Heart left ventricle (tissue), 13 donors: Measurements from ENCODE around the gene SREK1.

Experiments
- POLR2A ChIP-seq, 2 donors: fragments of 450-650 bp; IDR thresholded peaks; one replicate each; pipeline ENCODE4 v1.6.1; 2017; ENCODE audit warnings: antibody characterized with exemption in 2 of 2, mild to moderate bottlenecking in 2 of 2, moderate library complexity in 2 of 2
- TF ChIP-seq, protein P1 (sequence below), 12 donors: fragments of 200-600 bp; sonication (generic) in 4 of 12; IDR thresholded peaks; one replicate each; pipeline versions ENCODE4 v1.5.0 to v1.8.0; 2018 to 2022; ENCODE audit warnings: antibody characterized with exemption in 12 of 12, mild to moderate bottlenecking in 5 of 12
- donor health status: ischemic (EF 13 %, LVEDD 7.1; RV severe dilation, severe dysfunction).
- donor health status: DM: no; HTN: yes; CAD: no.
- donor health status: DM: no; HTN: no; CAD: no.
- donor health status: ischemic (EF 25% LVEDD 6.9; RV normal size, moderate dysfunction).
- donor health status: ischemic (EF 25% LVEDD 5.7; RV mildly dilated, moderate dysfunction).
- donor health status: ischemic (EF 35%, LVEDD 5.7; RV mildly dilated, moderate dysfunction).
- donor health status: nonischemic (EF 11% LVEDD 7.7; RV severe dilation, severe dysfunction).
- donor health status: DM: yes; HTN: yes; CAD: no.
- donor health status: PGD.
- donor health status: ischemic (EF 29% LVEDD 5.4; RV normal size, mild dysfunction).
- donor health status: nonischemic (EF 23%, LVEDD 6.1; RV moderate dilation, normal function).

DNA sequence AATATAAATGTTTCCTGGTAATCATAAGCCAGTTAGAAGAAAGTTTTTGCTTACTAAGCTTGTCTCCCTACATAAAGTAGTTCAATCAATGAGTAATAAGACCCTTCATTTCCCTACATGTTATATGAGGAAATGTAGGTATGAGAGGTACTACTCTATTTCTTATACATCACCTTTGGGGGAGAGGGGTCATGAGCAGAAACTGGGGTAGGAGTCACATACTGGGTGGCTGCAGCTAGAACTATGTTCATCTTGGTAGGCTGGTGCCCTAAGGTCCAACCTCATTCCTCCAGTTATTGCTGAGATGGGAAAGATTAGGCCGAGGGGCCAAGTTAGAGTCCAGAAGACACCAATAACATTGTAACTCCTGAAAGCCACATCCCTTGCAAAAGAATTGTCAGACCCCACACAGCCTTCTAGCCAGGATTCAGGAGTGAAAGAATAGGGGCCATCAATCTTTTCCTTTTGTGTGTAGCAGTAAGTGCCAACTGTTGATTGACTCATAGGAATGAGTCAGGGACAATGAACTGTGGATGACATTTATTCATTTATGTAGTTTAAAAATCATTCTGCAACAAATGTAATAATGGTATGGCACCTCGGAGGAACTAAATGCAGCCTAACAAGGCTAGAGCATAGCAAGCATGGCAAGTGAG, 21.6 kb upstream of the SREK1 start:
- TF ChIP-seq POLR2A (IDR thresholded peaks at IDR 0.05): no peak
- TF ChIP-seq, protein P1, sequence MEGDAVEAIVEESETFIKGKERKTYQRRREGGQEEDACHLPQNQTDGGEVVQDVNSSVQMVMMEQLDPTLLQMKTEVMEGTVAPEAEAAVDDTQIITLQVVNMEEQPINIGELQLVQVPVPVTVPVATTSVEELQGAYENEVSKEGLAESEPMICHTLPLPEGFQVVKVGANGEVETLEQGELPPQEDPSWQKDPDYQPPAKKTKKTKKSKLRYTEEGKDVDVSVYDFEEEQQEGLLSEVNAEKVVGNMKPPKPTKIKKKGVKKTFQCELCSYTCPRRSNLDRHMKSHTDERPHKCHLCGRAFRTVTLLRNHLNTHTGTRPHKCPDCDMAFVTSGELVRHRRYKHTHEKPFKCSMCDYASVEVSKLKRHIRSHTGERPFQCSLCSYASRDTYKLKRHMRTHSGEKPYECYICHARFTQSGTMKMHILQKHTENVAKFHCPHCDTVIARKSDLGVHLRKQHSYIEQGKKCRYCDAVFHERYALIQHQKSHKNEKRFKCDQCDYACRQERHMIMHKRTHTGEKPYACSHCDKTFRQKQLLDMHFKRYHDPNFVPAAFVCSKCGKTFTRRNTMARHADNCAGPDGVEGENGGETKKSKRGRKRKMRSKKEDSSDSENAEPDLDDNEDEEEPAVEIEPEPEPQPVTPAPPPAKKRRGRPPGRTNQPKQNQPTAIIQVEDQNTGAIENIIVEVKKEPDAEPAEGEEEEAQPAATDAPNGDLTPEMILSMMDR (IDR thresholded peaks at IDR 0.05): no peak
